Measurements from ENCODE around the gene IL16. TPM values are rescaled to one million over a fixed set of nuclear protein-coding genes. Genes with fewer than 3 reads are reported as not detected.

IL16 gene
- total RNA-seq, 1 donor from 2014 or later = 8.5 TPM

DNA sequence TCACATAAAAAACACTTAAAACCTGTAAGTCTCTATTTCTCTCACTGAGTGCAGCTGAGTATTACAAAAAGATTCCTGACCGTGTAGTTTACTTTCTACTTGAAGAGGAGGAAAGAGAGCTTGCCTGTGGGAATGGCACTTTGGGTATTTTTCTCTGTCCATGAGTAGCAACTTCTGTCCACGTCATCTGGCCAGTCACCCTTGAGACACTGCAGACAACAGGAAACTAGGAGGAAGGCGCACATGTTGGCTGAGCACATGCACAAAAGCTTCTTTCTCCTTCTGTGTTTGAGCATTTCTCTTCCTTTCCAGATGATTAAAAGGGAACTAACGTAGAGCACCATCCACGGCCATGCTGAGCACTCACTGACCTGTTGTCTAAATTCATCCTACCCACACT is 107.5 kb downstream of the IL16 start:
- TF ChIP-seq, protein P1, sequence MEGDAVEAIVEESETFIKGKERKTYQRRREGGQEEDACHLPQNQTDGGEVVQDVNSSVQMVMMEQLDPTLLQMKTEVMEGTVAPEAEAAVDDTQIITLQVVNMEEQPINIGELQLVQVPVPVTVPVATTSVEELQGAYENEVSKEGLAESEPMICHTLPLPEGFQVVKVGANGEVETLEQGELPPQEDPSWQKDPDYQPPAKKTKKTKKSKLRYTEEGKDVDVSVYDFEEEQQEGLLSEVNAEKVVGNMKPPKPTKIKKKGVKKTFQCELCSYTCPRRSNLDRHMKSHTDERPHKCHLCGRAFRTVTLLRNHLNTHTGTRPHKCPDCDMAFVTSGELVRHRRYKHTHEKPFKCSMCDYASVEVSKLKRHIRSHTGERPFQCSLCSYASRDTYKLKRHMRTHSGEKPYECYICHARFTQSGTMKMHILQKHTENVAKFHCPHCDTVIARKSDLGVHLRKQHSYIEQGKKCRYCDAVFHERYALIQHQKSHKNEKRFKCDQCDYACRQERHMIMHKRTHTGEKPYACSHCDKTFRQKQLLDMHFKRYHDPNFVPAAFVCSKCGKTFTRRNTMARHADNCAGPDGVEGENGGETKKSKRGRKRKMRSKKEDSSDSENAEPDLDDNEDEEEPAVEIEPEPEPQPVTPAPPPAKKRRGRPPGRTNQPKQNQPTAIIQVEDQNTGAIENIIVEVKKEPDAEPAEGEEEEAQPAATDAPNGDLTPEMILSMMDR (IDR thresholded peaks at IDR 0.05) = no peak
- DNase-seq (ENCODE audit: low spot score in 2 of 2) = no peak
- Histone ChIP-seq H3K9me3 (no peaks in the 10 kb centered on the region), H3K4me1 (no peaks in the 10 kb centered on the region), H3K36me3 (peaks cover 6 to 8% of the 10 kb centered on the region in 2 donors), H3K27me3 (no peaks in the 10 kb centered on the region), H3K27ac (peak overlapping the region in 1 of 2 donors; percentile 12), H3K4me3 (no peak overlapping the region)
- intact Hi-C loops (cut with DNase I) = no loop called here

- TF ChIP-seq, protein P1 (IDR thresholded peaks at IDR 0.05) = no peak
- peaks cover 6 to 8% of the 10 kb centered on the region in 2 donors for H3K36me3 ChIP-seq
- no peaks in the 10 kb centered on the region for H3K27me3 ChIP-seq
- no peak for DNase-seq (ENCODE audit: low spot score in 2 of 2)
- peaks cover 10 to 14% of the 10 kb centered on the region in 2 donors for H3K4me1 ChIP-seq
- no peak overlapping the region for H3K27ac ChIP-seq
- no peak overlapping the region for H3K4me3 ChIP-seq
- H3K9me3 ChIP-seq = no peaks in the 10 kb centered on the region
- intact Hi-C loops (cut with DNase I) = no loop called here
Measured at GRCh38 chr15:81308260-81308659, 111.6 kb downstream of the IL16 start.

GRCh38 chr15:81309647-81310450 is 113.2 kb downstream of the IL16 start:
- H3K4me3 ChIP-seq = no peak overlapping the region
- no peaks in the 10 kb centered on the region for H3K27me3 ChIP-seq
- intact Hi-C loops (cut with DNase I) = loop anchor here (5.0 kb wide), 1 partner anchor 323 kb away; the partner anchor contains the start of gene MESD
- DNase-seq (ENCODE audit: low spot score in 2 of 2) = no peak
- TF ChIP-seq, protein P1 (IDR thresholded peaks at IDR 0.05) = no peak
- peaks cover 12 to 18% of the 10 kb centered on the region in 2 donors for H3K4me1 ChIP-seq
- H3K36me3 ChIP-seq = peaks cover 6 to 8% of the 10 kb centered on the region in 2 donors
- no peaks in the 10 kb centered on the region for H3K9me3 ChIP-seq
- peak overlapping the region in 1 of 2 donors; percentile 41 for H3K27ac ChIP-seq

DNA sequence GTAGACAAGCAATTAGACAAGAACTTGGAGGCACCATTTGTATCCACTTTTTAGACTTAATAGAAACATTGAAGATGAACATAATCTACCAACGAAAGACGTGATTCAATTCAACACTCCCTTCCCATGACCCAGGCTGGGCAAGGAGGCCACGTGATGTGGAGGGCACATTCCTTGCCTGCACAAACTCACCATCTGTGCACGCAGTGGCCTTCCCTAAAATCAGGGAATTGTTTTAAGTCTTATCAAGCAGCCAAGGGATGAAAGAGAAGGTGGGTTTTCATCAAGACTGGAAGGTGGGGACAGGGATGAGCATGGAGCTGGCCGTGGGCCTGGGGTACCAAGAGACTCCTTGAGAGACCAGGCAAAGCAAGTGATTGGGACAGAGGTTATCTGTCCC is 113.8 kb downstream of the IL16 start:
- DNase-seq (ENCODE audit: low spot score in 2 of 2) = no peak
- peaks cover 12 to 18% of the 10 kb centered on the region in 2 donors for H3K4me1 ChIP-seq
- TF ChIP-seq, protein P1 (IDR thresholded peaks at IDR 0.05) = no peak
- intact Hi-C loops (cut with DNase I) = loop anchor here (5.0 kb wide), 1 partner anchor 323 kb away; the partner anchor contains the start of gene MESD
- no peak overlapping the region for H3K4me3 ChIP-seq
- H3K27ac ChIP-seq = peak overlapping the region; percentile 17 to 41
- no peaks in the 10 kb centered on the region for H3K27me3 ChIP-seq
- no peaks in the 10 kb centered on the region for H3K9me3 ChIP-seq
- H3K36me3 ChIP-seq = peaks cover 6 to 8% of the 10 kb centered on the region in 2 donors

DNA sequence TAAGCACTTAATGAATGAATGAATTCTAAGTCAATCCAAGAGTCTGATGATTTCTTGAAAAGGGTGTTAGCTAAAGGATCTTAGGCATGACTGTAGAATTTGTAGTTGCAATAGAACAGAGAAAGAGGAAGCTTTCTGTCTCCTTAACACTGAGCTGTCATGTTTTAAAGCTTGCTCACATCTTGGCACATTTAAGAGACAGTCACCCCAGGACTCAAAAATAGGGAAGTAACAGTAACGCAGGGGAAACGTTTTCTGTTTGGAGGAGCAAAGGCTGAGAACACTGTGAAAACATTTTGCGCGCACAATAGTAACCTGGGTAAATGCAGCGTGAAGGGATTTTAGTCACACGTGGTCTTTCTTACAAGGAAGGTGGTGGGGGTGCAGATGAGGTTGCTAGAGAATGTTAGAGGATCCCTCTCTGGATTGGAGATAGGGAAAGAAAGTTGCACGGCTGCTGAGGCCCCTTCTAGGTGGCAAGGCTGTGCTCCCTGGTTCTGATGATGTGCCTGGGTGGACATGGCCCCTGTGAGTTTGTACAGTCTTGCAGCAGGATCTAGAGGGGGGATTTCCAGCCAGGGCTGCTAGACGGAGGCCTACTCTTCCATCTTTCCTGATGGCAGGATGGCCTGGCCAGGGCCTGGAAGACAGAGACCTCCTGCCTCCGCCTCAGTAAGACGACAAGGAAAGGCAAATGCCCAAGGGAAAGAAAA is 115.2 kb downstream of the IL16 start:
- no peak for DNase-seq (ENCODE audit: low spot score in 2 of 2)
- Histone ChIP-seq H3K27me3 (no peaks in the 10 kb centered on the region), H3K36me3 (peaks cover 0 to 3% of the 10 kb centered on the region in 2 donors)

More for the DNA sequence above, 115.2 kb downstream of the IL16 start:
- peak overlapping the region; percentile 55 to 69 for H3K27ac ChIP-seq
- H3K4me1 ChIP-seq = peaks cover 12 to 18% of the 10 kb centered on the region in 2 donors
- intact Hi-C loops (cut with DNase I) = loop anchor here (1.0 to 5.0 kb wide), 3 partner anchors 26 to 325 kb away; partner anchors contain the start of gene MESD
- TF ChIP-seq, protein P1 (IDR thresholded peaks at IDR 0.05) = no peak
- no peaks in the 10 kb centered on the region for H3K9me3 ChIP-seq
- H3K4me3 ChIP-seq = no peak overlapping the region
